ENCODE data around the gene PARD3B.

PARD3B gene

DNA sequence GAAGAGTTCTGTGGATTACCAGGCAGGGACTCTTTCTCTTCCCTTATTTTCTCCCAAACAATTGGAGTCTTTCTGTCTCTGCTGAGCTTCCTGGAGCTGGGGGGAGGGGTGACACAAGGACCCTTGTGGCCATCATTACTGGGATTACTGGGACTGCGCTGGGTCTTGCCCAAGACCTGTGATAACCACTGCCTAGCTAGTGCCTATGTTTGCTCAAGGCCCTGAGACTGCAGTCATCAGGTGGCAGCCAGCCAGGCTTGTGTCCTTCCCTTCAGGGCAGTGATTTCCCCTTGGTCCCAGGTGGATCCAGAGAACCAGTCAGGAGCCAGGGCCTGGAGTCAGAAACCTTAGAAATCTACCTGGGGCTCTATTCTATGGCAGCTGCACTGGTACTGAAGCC, 355.6 kb downstream of the PARD3B start:
- DNase-seq = no peak

DNA sequence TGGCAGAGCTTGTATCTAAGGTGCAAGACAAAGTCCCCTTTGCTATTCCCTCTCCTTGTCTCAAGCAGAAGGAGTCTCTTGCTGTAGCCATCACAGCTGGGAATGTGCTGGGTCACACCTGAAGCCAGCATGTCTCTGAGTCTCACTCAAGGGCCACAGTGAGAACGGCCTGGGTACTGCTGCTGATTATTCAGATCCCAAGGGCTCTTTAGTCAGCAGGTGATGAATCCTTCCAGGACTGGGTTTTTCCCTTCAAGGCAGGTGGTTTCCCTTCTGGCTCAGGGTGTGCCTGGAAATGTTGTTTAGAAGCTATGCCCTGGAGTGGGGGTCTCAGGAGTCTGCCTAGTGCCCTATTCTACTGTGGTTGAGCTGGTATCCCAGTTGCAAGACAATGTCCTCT, 356.3 kb downstream of the PARD3B start:
- no peak for DNase-seq

DNA sequence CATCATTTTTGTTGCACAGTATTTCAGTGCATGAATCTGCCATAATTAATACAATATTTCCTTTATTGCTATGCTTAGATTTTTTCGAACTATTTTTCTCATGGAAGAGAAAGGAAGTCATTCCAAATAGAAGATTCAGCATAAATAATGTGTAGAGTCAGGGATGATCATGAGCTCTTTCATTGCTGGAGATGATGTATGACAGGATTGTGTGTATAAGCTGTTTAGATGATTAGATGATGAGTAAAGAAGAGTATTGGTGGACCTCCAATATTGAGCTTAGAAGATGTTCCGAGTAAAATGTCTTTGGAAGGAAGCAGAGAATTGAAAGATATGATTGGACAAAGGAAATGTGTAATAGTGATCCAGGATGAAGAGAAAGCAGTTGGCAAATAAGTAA, 364.5 kb downstream of the PARD3B start:
- no peak for DNase-seq

DNA sequence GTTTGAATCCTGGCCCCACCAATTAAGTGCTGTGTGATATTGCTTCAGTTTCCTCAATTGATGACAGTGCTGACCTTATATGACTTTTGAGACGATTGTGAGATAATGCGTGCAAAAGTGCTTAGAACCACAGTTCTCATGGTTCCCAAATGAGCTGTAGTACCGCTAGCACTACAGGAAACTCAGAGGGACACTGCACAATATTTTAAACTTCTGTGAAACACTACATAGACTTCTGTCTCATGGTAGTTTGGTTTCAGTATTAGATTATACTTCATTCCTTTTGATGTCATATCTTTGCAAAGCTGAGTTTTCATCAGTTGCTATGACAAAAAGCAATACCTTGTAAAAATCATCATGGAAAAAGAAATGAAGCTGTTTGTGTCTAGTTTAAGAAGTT, 368.0 kb downstream of the PARD3B start:
- no peak for DNase-seq

DNA sequence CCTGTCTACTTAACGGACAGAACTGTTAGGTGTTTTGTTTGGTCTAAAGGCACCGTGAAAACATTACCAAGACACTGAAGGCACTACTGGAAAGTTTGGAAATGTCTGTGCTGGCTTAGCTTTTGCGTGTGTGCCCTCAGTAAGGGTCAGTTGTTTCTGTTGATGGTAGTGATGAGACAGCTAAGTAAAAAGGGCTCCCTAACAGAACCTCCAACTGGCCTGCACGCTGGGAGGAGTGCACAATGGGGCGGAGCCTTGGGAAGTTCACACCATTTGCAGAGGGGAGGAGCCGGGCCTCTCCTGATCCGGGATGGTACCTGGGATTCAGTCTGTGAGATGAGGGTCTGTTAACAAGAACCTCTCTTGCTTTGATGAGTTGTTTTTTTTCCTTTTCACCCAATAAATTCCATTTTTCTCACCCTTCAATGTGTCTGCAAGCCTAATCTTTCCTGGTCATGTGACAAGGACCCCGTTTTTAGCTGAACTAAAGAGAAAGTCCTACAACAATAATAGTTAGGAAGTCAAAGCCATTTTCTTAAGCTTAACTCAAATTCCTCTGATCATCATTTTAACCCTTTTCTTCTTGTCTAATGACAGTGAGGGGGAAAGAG, 368.7 kb downstream of the PARD3B start:
- DNase-seq = no peak

DNA sequence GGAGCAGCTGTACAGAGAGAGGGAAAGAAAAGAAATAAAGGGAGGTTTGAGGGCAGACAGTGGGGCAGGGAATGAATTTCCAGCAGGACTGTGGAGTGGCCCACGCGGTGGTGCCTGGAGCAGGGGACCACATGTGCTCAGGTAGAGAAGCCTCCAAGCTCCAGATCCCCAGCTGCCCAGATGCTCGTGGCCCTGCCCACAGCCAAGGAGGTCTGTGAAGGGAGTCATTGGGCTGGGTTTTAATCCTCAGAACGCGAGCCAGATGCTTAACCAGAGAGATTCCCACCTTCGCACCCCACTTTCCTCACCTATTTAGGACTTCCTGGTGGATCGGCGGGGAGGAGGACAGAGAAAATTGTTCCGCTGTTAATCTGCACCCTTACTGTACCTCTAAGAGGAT, 369.4 kb downstream of the PARD3B start:
- no peak for DNase-seq

DNA sequence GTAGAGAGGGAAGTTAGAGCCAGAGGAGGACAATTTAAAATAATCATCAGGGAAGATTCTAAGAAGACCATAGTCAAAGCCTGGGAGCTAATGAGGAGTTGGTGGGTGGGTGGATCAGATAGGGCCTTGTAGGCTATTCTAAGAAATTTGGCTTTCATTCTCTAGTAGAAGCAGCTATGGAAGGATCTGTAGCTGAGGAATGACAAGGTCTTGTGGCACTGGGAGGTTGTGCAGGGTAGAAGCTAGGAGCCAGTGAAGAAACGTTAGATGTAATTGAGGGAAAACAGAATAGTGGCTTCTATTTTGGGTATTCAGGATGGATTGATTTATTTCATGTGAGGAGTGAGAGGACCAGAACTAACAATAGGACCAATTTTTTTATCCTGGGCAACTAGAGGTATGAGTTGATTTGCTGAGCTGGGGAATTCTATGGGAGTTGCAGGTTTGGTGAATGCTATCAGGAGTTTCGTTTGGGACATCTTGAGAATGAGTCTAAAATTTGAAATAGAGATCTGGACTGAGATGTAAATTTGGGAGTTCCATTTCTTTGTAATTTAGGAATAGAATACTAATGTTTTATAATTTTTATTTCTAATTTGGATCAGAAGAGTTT, 371.9 kb downstream of the PARD3B start:
- no peak for DNase-seq

DNA sequence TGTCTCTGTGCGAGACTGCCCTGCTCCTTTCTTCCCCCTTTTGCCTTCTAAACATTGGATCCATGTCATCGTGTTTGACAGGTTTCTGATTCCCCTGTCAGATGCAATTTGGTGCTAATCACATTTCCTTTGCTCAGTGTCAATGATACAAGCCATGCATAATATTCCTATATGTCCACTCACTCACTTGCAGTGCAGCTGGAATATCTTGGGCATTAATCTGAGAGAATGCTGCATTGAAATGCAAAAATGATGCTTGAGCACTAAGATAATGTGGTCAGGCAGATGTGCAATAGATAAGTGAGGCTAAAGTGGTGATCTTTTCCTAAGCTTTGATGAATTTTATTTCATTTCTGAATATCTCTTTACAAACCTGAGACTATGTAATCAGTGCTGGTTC, 375.5 kb downstream of the PARD3B start:
- DNase-seq = no peak

DNA sequence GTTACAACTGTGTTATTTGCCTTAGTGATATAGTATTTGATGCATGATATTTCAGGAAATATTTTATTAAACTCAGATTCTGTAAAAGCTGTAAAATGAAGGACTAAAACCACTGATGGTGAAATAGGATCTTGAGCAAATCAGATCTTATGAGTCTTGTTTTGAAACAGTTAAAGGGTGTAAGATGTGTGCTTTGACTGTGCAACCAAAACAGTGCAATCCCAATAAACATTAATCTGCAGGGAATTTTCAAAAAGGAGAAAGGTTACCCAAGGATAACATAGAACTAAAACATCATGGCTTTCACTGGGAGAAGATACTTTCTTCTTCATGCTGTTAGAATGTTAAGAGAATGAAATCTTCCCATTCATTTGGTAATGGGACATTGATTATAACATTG, 378.7 kb downstream of the PARD3B start:
- DNase-seq = no peak

DNA sequence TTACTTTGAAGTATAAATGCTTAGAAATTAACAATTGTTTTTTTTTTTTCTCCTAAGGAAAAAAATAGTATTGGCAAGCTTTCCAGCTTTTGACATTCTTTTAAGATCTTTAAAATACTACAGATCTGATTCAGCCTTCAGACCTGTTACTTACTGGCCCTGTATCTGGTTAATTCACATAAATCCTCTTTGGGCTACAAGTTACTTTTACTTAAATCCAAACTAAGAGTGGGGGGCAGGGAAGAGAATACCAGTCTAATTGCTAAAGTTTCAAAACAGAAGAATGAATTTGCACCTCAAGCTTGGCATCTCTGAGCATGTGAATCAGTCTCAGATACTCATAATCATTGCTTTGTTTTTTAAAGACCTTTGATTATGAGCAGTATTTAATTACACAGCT, 386.3 kb downstream of the PARD3B start:
- no peak for DNase-seq

DNA sequence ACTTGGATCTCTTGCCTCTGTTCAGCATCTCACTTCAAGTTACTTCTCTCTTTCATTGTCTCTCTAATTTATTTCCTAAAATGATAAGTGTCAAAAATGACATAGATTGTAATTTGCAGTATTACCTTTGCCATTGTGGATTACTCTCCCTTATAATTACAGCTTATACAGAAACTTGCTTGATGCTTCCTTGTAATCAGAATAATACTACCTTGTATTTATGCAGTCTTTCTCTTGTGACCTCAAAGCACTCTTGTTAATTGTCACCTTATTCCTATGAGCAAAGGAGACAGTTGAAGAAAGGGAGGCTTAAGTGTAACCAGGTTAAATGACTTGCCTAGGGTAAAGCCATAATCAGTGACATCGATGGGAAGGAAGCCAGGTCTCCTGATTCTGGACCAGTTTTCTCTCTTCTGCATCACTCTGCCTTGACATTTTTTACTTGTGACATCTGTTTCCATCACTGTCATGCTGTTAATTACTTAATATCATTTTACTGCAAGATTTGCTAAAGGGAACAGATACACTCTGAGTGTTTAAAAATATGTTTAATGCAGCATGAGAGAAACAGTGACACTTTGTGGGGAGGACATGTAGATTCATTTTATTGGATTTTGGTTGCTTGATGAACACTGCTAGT, 388.6 kb downstream of the PARD3B start:
- DNase-seq = no peak

DNA sequence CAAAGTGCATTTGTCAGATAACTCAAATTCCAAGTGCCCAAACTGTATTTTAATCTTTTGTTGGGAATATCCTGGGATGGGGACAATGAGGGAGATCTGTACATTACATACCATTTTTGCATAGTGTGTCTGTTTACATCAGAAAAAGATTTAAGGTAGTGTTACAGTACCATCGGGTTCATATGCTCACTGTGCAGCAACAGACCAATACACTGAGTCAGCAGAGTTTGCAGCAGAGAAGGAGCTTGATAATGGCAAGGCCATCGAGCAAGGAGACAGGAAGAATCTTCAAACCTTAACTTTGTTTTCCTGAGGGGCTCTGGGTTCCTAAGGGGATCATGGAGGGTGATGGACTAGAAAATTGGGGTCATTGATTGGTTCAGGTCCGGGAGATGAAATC, 399.7 kb downstream of the PARD3B start:
- DNase-seq = no peak

DNA sequence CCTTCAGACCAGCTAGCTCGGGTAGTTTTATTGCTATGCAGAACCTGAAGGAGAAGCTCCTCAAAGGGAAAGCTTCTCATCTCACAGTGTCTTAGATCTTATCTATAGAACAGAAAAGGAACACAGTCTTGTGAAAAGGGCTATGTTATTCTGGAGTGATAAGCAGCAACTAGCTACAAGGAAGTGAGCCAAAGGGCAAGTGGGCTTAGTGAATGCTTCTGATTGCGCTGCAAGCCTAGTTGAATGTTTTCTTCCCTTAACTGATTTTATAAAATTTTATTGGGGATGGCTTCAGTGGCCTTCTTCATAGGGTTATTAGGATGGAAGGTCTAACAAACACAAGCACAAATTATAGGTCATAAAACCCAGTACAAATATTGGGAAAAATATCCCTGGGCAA, 400.1 kb downstream of the PARD3B start:
- DNase-seq = no peak

DNA sequence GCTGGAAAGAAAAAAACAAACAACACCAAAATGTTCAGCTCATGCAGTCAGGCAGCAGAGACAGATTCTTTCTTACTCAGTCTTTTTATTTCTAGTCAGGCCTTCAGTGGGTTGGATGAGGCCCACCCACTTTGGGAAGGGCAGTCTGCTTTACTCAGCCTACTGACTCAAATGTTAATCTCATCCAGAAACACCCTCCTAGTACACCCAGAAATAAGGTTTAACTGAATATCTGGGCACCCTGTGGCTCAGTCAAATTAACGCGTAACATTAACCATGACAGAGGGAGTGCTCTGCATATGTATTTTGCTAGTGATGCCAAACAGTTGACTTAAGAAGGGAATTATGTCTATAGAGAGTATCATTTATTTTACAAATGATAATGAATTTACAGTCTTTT, 401.6 kb downstream of the PARD3B start:
- DNase-seq = no peak

DNA sequence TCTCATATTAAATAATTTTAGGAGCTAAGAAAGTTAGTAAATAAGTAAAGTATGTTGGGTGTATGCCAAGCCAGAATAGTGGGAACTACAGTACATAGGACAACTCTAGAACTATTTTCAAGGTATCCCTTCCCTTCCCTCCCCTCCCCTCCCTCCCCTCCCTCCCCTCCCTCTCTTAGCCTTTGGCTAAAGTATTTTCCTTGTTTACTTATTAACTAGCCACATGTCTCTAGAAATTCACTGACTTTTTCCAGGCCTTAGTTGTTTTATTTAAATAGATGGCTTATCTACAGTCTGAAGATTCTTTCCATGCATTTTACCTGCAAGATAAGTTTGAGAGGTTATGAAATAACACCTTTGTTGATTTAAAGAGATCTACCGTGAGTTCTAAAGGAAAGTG, 402.1 kb downstream of the PARD3B start:
- DNase-seq = no peak

DNA sequence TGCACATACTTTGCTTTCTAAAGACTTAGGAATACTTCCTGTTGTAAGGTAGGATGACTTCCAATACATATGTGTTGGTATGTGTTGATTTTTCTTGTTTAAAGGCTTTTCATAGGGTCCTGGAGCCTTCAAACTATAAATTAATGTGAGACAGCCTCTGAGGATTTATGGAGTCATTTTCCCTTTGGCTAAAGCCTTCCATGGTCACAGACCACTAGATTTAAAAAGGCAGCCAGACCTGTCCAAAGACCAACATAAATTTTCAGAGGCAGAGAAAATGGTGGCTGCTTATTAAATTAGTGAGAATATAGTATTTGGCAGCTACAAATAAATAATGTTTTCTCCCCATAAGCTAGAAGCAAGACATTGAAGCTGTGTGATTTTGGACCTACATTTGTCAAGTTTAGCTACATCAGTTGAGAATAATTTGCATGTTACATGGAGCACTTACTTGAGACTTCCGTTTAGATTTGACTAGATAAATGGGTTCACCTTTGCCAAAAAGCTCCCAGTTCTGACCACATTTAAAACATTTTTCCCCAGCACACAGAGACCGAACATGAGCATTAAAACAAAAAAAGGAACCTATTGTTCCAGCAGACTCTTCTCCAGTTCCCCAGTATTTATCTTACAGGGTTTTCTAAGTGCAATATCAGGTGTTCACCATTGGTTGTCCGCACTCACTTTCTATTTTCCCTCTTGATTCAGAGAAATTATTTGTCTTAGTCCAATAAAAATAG, 402.9 kb downstream of the PARD3B start:
- DNase-seq = no peak

DNA sequence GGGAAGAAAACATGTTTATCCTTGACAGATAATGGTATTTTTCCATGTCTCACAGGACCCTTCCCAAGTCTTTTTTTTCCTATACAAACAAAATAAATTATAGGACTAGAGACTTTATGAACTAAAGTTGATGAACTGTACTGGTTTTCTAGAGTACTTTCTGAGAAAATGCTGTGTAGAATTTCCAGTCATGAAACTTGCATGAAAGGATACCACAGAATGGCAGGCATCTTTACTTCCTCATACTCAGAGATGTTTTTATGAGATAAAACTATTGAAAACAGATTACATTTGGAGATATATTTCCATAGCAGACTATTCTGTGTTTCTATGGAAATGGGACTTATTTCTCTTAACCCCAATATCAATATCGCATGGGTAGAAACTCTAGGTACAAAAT, 403.5 kb downstream of the PARD3B start:
- no peak for DNase-seq

DNA sequence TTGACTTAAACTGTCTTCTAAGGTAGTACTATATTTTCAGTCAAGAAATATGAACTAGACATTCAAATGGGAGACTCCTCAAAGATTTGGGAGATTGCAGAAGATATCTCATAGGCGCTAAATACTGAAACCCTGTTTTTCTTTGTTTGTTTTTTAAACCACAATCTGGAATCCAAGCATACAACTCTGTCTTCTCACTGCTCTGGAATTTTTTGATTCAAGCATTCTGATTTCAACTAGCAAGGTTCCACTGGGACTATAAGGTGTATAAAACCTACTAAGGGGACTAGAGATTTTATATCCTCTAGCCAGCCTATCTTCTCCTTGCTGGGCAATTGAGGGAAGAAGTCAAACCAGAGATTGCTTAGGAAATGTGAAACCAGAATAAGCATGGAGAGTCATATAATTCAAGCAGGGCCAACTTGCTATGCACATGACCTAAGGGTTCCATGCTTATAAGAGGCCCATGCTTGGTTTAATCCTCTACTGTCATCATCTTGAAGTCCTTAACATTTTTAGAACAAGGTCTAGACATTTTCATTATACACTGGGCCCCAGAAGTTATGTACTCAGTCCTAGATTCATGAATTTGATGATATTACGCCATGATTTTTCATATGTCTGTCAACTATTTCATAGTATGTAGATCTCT, 405.5 kb downstream of the PARD3B start:
- DNase-seq = no peak

DNA sequence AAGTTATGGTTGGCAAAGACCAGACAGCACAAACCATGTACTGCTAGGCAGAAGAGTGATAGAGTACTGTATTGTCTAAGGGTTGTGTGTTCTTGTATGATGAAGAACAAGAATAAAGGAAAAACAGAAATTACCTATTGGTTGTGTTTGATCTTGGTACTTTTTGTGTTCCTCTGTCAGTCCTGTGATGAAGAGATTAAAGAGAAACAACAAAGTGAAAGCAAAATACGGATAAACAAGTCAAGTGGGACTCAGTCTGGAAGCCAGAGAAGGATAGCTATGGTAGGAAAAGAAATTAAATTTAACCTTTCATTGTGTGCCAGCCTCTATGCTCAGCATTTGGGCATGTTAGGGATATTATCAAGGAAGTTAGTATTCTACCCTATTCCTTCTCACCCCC, 413.1 kb downstream of the PARD3B start:
- DNase-seq = no peak

DNA sequence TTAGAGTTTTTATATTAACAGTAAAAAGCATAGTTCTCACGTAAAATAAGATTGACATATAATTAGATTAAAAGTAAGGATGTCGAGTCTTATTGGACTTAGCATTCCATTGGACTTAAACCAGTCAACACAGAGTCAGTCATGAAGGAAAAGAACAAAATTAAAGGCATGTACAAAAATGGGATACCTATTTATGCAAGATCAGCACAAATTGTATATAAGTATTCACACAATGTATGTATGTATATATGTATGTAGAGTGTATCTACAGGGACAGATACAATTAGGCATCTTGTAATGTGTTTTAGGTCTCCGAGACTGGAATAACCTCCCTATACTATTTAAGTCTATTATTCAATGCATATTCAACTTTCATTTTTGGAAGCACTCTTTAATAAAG, 419.1 kb downstream of the PARD3B start:
- no peak for DNase-seq

DNA sequence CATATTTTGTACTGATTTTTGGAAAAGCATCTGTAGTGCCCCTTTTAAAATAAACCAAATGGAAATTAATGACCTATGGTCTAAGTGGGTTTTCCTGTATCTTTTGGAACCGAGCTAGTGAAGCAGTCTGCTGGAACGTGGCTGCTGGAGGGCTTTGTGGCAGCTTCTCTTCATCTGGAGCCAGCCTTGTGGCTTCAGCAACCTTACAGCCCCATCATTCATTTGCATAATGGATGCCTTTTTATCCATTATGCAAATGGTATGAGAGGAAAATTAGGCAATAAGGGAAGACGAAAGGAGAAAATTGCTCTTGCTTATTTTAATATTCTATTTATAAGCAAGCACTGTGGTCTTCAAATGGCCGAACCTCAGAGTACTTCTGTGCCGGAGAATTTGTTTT, 421.0 kb downstream of the PARD3B start:
- DNase-seq = no peak

DNA sequence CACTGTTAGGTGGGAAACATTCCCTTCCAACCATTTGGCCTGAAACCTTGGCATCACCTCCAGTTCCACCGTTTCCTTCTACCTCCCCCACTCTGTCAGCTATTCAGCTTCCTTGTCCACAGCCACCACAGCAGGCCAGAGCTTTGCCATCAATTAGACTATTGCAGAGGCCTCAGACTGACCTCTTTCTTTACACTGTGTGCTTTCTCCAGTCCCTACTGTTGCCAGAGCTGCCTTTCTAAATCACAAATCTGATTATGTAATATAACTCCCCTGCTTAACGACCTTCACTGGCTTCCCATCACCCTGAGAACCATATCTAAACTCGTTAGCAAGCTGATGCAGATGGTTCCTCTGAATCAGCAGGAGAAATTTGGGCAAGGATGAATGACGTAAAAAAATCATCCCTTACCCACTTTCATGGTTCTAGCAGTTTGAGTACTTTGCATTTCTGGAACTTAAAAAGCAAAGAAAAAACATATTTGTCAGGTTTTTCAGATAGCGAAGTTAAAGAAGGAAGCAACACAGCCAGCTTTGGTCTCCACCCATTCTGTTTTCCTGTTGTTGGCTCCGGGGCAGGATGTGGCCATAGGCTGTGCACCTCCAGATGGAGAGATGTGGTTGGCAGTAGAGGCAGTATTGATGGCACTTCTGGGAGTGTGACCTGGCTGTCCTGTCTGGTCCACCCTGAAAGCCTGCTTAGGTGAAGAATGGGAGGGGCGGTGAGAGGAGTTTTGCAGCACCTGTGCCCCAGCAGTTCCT, 422.1 kb downstream of the PARD3B start:
- no peak for DNase-seq
